GM12873 (cell line): ENCODE results near the gene GP9.

ENCODE experiments used
- CTCF ChIP-seq: IDR thresholded peaks from 2 replicates; pipeline ENCODE4 v1.5.1; 2012; ENCODE audit warnings: low read depth, mild to moderate bottlenecking, moderate library complexity, low read length, control low read depth; ENCODE audit not compliant: insufficient read depth; ENCODE audit errors: missing control alignments

Gene GP9

GRCh38 chr3:129045675-129046036, 14.9 kb upstream of the GP9 start:
- TF ChIP-seq CTCF: no peak

GRCh38 chr3:129046037-129046731, 14.4 kb upstream of the GP9 start:
- no peak for TF ChIP-seq CTCF

- TF ChIP-seq CTCF: no peak
Observed at GRCh38 chr3:129046732-129047552, 13.6 kb upstream of the GP9 start.

GRCh38 chr3:129047553-129047839, 13.1 kb upstream of the GP9 start:
- no peak for TF ChIP-seq CTCF

- no peak for TF ChIP-seq CTCF
Observed at GRCh38 chr3:129050556-129051295, 9.9 kb upstream of the GP9 start.

- no peak for TF ChIP-seq CTCF
Observed at GRCh38 chr3:129051871-129052340, 8.7 kb upstream of the GP9 start.

- no peak for TF ChIP-seq CTCF
Observed at GRCh38 chr3:129052675-129053074, 7.9 kb upstream of the GP9 start.
